HG03460 (cell line): ENCODE data around the gene CD6.

Experiments used
- ATAC-seq: cut with Tn5 transposase; IDR thresholded peaks from one replicate; pipeline ENCODE4 v1.9.1; 2021; ENCODE audit not compliant: unreplicated experiment

Gene CD6

DNA sequence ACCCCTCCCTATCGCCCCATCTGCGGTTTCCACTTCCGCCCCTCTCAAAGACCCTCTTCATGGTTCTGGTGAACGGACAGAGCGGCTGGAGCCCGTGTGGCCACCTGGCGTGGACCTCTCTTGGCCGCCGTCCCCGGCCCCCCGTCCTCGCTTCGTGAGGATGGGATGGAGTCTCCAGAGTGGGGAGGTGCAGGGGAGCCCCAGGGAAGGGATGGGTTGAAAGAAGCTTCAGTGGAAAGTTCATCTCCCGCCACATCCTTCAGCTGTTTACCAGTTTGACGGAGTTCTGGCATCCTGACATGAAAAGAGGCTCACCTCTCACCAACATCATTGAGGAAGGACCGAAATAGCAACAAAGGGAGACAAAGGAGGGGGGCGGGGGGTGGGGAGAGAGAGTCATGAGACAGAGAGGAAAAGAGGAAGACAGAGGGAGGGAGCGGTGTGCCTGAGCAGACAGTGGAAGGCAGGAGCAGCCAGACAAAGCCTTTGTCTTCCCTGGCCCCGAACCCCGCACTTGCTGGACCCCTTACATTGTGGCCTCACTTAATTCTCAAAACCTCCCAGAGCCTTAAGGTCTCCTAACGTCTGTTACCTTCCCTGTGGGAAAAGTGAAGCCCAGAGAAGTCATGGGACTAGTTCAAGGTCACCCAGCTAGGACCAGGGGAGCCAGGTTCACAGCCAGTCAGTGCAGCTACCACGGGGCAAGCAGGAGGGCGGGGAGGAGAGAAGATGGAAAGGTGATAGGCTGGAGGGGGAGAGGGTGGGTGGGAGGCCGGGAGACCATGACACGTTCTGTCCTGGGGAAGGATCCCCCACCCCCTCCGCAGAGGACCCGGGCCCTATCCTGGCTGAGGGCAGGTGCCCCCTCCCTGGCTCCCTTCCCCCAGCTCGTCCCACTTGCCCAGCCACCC, 54.9 kb downstream of the CD6 start:
- no peak for ATAC-seq

DNA sequence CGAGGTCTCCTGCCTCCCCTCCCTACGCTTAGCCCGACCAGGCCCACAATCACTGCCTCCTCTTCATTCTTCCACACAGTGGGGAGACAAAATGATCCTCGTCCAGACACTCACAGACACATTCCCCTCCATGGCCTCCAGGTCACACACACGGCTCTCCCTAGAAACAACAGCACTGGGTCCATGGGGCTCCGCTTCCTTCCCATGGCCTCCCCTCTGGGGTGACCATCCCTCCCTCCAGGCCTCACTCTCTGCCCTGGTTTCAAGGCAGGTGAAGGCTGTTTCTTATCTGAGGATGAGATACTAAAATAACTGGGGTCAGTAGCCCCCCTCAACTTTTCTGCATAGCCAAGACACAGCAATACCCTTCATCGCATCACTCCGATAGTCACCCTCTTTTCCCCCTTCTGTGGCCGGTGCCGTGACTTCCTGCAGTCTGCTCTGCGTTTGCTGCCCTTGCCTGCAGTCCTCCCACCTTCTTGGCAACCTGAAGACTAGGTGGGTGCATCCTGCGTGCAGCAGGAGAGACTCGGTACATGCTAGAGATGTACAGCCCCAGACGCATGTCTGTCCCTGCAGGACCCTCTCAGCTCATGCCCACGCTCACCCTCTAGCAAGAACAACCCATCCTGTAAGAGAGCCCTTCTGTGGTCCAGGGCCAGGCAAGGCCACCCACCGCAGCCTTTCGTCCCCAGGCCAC, 55.8 kb downstream of the CD6 start:
- no peak for ATAC-seq

DNA sequence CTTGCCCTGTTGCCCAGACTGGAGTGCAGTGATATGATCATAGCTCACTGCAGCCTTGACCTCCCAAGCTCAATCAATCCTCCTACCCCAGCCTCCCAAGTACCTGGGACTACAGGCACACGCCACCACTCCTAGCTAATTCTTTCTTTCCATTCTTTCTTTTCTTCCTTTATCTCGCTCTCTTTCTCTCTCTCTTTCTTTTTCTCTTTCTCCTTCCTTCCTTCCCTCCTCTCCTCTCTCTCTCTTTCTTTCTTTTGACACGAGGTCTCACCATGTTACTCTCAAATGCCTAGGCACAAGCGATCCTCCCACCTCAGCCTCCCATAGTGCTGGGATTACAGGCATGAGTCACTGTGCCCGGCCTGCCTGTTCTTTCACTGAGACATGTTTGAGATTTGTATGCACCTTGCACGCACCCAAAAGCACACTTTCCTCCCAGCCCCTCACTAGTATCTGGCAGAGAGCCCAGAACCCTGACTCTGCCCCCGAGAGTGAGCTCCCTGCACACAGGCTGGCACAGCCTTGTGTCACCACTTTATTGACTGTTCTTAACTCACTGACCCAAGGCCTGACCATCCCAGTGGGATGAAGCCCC, 56.8 kb downstream of the CD6 start:
- ATAC-seq, result peak; percentile 85

DNA sequence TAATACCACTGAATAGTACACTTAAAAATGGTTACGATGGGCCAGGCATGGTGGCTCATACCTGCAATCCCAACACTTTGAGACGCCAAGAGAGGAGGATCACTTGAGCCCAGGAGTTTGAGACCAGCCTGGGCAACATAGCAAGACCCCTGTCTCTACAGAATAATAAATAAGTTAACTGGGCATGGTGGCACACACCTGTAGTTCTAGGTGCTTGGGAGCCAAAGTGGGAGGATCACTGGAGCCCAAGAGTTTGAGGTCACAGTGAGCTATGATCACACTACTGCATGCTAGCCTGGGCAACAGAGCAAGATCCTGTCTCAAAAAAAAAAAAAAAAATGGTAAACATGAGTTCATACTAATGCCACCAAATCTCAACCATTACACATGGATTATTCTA, 61.3 kb downstream of the CD6 start:
- ATAC-seq, result no peak

DNA sequence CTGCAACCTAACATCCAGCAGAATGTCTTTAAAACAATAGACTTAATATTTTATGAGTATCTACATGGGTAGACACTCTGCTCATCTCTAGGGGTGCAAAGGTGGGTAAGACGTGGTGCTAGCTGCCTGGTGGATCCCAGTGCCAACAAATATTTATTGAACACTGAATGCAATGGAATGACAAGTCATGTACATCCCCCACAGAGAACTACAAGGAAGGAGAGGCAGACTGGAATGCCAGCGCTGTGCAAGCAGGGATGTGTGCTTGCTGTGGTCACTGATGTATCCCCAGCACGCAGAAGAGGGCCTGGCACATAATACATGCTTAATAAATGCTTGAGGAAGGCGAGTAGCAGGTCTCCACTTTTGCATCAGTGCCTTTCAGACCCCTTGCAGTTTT, 61.9 kb downstream of the CD6 start:
- ATAC-seq, result no peak

DNA sequence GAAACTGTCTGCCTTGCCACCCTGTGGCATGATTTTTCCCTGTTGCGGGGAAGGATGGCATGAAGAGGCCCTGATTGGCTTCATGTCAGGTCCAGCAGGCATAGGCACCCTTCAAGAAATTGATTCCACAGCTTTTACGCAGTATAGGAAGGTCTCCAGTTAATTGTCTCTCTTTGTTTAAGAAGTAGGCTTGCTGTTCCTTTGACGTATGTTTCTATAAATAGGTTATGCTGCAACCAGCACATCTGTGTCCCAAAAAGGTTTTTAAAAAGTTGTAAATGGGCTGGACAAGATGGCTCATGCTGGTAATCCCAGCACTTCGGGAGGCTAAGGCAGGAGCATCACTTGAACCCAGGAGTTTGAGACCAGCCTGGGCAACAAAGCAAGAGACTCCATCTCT, 62.6 kb downstream of the CD6 start:
- ATAC-seq, result no peak

DNA sequence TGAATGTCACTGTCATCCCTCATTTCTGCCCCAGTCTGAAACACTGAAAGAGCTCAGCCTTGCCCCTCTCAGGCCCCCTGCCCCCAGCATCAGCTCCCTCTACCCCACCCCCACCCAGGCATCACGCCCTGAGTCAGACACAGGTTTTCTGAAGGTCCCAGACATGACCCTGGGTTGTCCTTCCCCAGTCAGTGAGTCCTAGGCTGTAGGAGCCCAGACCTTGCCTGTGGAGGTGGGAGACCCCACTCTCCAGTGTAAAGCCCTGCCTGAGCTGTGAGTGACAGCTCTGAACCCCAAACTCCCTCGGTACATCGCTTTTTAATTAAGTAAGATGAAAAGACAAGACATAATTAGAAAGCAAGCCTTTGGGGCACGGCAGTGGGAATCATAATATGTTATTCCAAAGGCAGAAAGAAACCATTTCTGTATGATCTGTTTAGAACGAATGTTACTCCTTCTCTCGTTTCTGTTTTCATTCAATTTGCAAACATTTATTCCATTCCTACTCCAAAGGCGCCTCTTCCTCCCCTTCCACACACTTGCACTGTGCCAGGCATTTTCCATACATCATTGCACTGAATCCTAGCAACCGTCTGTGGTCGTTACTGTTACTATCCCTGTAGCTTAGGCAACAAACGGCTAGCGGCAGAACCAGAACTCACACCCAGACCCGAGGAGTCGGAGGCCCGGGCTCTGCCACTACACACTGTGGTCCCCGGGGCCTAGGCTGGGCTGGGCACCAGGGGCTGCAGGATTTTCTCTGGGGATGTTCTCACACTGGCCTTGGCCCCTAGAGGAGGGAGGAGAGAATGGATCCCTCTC, 63.4 kb downstream of the CD6 start:
- no peak for ATAC-seq

DNA sequence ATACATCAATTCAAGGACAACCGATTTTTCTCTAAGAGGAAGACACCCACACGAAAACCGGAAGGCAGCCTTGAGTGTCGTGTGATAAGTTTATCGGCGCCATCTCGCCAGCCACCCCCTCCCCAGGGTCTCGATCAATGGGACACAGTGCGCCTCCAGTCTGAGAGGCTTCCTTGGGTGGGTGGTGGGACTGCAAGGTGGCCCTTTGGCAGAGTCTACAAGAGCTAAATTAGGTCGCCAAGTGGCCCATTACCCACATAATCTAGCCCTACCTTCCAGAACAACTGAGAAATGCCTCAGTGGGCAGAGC, 64.0 kb downstream of the CD6 start:
- no peak for ATAC-seq

DNA sequence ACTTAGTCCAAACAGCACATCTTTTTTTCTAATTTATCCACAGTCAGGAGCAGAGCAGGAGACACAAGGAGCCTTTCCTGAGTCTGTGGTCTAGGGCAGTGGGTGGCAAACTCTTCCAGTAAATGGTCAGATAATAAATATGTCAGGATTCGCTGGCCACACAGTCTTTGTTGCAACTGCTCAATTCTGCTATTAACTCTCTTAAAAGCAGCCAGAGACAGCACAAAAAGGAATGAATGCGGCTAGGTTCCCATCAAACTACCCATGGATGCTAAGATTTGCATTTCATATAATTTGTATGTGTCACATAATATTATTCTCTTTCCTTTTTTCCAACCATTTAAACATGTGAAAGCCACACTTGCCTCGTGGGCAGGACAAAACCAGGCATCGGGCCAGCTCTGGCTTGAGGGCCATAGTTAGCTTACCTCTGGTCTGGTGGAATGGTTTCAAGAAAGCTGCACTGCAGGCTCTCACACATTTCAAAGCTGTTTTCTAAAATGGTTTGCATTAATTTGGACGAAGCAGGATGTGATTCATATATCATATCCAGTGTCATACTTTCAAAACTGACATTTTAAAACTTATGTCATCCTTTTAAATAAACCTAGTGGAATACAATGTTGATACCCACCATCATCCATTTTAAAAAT, 66.1 kb downstream of the CD6 start:
- ATAC-seq, result no peak

DNA sequence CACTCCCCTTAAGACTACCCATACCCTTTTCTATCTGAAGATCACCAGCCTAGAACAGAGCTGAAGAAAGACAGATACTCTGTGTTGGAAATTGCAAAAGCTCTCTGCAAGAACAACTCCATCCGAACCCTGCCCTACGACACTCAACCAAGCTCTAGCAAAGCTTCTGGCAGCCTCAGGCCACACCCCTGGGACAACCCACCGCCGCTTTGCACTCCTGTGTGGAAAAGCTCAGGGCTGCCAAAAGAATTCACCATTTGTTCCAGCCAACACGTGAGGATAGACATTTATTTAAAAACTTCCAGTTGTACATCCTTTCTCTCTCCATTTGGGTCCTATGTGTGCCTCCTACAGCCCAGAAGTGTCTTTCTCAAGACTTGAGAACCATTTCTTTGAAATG, 68.4 kb downstream of the CD6 start:
- no peak for ATAC-seq

DNA sequence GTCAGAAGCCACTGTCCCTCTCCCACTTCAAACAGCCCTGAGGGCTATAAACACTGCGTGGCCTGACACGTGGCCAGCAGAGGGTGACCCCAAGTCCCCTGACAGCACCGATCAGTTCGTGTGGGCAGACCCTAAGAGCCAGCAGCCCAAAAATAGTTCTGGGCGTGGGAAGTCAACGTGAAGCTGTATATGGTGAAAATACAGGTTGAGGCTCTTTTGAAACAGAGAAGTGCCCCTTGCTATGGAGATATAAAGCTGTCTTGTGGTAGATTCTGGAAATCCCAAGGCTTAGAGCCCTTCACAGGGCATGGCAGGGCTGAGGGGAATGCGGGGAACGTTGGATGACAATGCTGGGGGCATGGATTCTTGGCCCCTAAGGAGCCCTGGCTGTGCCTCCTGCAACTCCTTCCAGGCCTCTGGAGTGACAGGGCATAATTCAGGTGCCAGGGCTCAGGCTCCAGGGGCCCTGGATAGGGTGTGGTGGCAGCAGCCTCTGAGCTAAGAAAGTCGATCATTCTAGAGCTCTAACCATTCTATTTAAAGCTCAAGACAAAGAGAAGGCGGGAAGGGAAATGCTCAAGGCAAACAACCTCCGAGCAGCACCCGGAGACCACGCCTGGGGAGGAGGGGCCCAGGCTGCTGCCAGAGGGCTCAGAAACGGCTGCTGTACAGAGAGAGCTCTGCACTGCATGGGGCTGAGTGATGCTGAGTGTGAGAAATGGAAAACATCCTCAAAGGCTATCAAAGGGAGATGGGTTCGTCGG, 70.5 kb downstream of the CD6 start:
- ATAC-seq, result peak; percentile 87

DNA sequence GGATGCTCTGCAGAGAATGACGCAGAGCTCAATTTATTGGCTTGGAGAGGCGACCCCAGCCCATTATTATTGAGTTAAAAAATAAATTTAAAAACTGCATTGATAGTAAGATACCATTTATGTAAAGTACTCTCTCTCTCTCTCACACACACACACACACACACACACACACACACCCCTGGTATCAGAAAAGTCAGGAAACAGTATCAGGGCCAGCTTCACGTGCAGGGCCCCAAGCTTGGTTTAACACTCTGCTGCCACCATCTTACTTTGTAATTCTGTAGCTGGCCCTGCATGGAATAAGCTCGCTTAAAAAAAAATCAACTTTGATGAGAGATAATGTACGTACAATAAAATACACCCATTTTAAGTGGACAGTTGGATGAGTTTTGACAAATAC, 71.1 kb downstream of the CD6 start:
- ATAC-seq, result no peak

DNA sequence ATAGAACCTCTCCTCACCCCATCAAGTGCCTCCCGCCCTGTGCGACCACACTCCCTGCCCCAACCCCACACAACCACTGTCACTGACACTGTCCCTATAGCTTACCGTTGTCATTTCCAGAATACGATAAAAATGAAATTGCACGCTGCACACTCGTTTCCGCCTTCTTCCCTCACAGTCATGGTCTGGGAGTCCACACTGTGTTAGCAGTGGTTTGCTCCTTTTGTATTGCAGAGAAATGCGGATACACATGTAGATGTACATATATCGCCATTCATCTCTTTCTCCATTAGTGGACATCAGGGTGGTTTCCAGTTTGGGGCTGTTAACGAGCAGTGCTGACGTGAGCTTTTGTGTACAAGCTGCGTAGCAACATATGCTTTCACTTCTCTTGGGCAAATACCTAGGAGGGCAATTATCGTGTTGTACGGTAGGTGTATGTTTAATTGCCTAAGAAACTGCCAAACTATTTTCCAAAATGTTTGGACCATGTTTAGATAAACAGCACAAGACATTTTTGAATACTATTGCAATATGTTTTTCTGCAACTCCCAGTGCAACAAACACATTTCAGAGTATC, 71.6 kb downstream of the CD6 start:
- no peak for ATAC-seq

DNA sequence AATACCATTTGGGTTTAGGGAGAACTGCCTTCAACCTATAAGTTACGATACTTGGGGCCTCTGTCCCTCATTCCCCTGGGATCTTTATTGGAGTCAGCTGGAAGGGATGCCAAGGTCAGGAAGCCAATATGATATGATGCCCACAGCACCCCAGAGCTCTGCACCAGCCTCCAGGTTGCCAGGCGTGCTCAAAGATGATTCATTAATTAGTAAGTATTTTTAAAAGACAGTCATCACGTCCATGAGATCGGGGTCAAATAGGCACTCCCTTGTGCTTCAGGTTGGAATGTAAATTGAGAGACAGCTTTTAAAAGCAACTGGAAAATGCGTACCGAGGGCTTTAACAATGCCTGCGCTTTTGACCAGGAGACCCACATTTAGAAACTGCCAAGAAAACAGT, 73.8 kb downstream of the CD6 start:
- no peak for ATAC-seq

DNA sequence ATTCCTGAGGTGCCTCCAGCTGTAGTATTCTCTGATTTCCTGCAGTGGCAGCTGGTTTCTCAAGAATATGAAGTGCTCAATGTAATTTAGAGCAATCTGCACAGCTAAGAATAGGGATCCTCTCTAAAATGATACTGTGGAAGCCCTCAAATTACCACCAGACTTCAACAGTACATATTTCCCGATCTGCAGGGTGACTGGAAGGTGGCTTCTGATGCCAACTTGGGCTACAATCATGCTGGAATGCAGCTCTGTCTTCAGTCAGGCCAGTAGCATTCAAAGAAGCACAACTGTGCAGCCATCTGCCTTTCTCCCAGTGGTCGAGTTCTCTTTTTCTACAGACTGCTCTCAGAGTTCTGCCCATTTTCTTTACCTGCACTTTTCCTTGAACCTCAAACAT, 75.4 kb downstream of the CD6 start:
- ATAC-seq, result no peak

DNA sequence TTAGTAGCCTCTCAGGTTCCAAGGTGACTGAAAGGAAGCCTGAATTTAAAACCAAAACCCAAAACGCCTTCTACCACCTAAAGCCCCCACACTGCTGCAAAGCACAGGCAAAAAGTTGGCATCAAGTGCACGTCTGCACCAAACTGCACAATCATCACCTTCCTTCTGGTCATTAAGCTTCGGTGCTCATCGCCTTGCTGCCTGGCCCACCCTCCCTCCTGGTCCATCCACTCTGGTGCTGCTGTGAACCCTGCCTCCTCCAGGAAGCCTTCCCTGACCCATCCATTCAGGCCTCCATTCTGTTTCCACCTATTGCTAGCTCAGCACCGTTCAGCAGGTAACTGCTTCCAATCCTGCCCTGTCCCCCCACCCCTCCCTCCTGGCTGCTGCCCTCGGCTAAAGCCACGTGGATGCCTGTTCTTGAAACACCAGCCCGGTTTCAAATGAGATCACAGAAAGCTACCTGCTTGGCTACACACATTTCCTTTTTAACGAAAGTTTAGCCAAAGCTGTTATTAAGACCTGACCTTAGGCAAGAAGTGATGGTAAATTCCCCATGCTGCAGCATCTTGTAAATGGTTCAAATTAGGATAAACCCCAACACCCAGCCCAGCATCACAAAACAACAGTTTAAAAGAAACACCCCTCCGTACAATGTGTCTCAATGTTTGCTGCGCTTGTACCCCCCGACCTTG, 77.0 kb downstream of the CD6 start:
- ATAC-seq, result no peak

DNA sequence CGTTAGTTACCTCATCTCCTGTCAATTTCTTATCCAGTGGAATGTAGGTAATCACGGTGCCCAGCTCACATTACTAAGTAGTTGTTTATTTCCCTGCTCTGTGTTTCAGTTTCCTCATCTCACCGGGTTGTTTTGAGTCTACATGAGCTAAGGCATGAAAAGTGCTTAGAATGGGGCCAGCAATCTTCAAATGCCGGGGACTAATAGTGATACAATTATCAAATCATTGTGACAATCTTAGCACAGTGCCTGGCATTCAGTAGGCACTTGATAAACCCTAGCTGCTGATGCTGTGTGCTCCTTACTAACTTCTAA, 77.5 kb downstream of the CD6 start:
- ATAC-seq, result no peak

DNA sequence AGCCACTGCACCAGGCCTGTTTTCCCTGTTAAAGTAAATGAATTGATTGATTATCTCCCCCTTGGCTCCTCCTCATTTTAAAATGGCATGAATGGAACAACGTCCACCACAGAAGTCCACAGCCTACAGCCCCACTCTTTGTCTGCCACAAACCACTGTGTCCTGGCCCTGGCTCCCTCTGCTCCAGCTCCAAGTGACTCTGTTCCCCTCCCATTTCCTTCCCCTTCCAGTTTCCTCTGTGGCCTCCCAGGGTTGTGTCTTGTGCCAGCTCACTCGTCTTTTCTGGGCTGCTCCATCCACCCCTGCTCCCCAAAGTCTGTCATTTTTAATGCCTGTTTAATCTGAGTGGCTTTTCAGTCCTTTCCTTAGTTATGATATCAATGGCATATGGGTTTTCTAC, 78.4 kb downstream of the CD6 start:
- ATAC-seq, result no peak

DNA sequence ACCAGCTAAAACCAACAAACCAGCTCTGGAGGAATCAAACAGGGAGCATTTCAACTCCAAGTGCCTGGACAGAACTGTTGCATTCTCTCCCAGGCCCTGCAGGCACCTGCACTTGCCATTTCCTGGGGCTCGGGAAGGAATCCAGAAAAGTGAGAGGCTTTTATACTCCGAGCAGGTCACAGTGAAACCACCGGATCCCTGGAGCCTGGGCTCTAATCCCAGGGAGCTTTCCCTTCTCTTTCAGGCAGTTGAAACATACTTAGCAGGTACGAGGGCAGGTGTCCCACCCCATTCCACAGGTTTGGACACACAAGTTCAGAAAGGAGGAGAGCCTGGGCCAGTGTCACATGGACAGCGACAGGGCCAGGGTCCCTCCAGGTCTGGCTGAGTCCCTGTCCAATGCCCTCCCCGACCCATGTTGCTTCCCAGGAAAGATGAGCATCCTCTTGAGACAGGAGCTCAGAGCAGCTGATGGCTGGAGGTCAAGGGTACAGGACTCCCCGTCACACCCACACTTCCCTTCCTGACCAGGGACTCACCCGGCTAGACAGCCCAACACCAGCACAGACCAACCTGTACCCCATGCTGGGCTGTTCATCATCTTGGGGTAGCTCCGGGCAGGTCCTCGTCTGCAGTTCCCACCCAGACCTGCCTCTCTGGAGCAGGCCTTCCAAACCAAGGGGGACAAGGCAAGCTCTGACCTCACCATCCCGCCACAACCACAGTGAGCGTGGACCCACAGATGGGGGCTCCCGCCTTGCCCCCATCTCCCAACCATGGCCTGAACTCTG, 80.9 kb downstream of the CD6 start:
- no peak for ATAC-seq
